Loucy (cell line): Measurements from ENCODE around the gene SMO.

ENCODE experiments used
- H2AFZ ChIP-seq: fragments of 200-600 bp; sonication (generic); 2 replicates; pipeline ENCODE4 v1.6.0; 2016; ENCODE audit warnings: antibody characterized with exemption, mild to moderate bottlenecking, low read length, moderate library complexity
- H3F3A ChIP-seq: fragments of 200-600 bp; 2 replicates; pipeline ENCODE4 v1.6.0; 2016; ENCODE audit warnings: antibody characterized with exemption, low read depth, mild to moderate bottlenecking
- H3K27me3 ChIP-seq: fragments of 200-600 bp; sonication (generic); 2 replicates; pipeline ENCODE4 v1.6.1; 2014; ENCODE audit warnings: low read length, mild to moderate bottlenecking; ENCODE audit not compliant: insufficient read depth, poor library complexity, severe bottlenecking
- H3K36me3 ChIP-seq: fragments of 200-600 bp; sonication (generic); 2 replicates; pipeline ENCODE4 v1.6.1; 2016; ENCODE audit warnings: low read length; ENCODE audit not compliant: insufficient read depth
- H3K4me1 ChIP-seq: fragments of 200-600 bp; sonication (generic); 2 replicates; pipeline ENCODE4 v1.5.1; 2014; ENCODE audit warnings: low read length, mild to moderate bottlenecking; ENCODE audit not compliant: insufficient read depth, poor library complexity, severe bottlenecking
- H3K4me2 ChIP-seq: fragments of 200-600 bp; sonication (generic); 2 replicates; pipeline ENCODE4 v1.6.0; 2014; ENCODE audit warnings: antibody characterized with exemption, low read length, low read depth, mild to moderate bottlenecking; ENCODE audit not compliant: poor library complexity, severe bottlenecking
- H3K4me3 ChIP-seq: fragments of 200-600 bp; sonication (generic); 2 replicates; pipeline ENCODE4 v1.5.1; 2014; ENCODE audit warnings: low read length, mild to moderate bottlenecking, mixed read lengths; ENCODE audit not compliant: poor library complexity, severe bottlenecking
- H3K79me2 ChIP-seq: fragments of 200-600 bp; sonication (generic); 2 replicates; pipeline ENCODE4 v1.6.1; 2014; ENCODE audit warnings: low read length; ENCODE audit not compliant: insufficient read depth
- H3K9ac ChIP-seq: fragments of 200-600 bp; sonication (generic); 2 replicates; pipeline ENCODE4 v1.6.0; 2014; ENCODE audit warnings: mild to moderate bottlenecking, low read depth, low read length, moderate library complexity; ENCODE audit not compliant: poor library complexity, severe bottlenecking
- H3K9me2 ChIP-seq: fragments of 200-600 bp; sonication (generic); replicated peaks from 2 replicates; pipeline ENCODE4 v1.6.1; 2016; ENCODE audit warnings: low read depth, low read length, mixed read lengths
- H3K9me3 ChIP-seq: fragments of 200-600 bp; sonication (generic); 2 replicates; pipeline ENCODE4 v1.6.1; 2014; ENCODE audit warnings: mild to moderate bottlenecking, antibody characterized with exemption, low read length, low read depth; ENCODE audit not compliant: insufficient read depth
- H4K20me1 ChIP-seq: fragments of 200-600 bp; sonication (generic); 2 replicates; pipeline ENCODE4 v1.6.0; 2014; ENCODE audit warnings: antibody characterized with exemption, low read length, mild to moderate bottlenecking; ENCODE audit not compliant: insufficient read depth, poor library complexity, severe bottlenecking
- CTCF ChIP-seq: fragments of 200-600 bp; sonication (generic); conservative IDR thresholded peaks from 2 replicates; pipeline ENCODE4 v1.5.1; 2014; ENCODE audit warnings: mild to moderate bottlenecking, antibody characterized with exemption, low read length
- EZH2phosphoT487 ChIP-seq: fragments of 200-600 bp; IDR thresholded peaks from 2 replicates; pipeline ENCODE4 v1.6.1; 2018; ENCODE audit warnings: antibody characterized with exemption, mild to moderate bottlenecking, moderate library complexity, borderline replicate concordance

SMO gene

GRCh38 chr7:129255800-129256199, 67.4 kb downstream of the SMO start:
- Histone ChIP-seq H3K27me3 (no peaks in the 10 kb centered on the region), H3K36me3 (no peaks in the 10 kb centered on the region), H4K20me1 (no peaks in the 10 kb centered on the region), H3F3A (no peaks in the 10 kb centered on the region), H3K4me3 (no peak overlapping the region), H3K4me2 (no peak overlapping the region), H3K4me1 (peaks cover 7% of the 10 kb centered on the region), H3K9ac (no peak overlapping the region), H3K79me2 (no peaks in the 10 kb centered on the region), H2AFZ (no peak overlapping the region), H3K9me3 (no peaks in the 10 kb centered on the region), H3K9me2 (no peaks in the 10 kb centered on the region)
- TF ChIP-seq EZH2phosphoT487 (no peak), CTCF (no peak)

- Histone ChIP-seq H3K9me3 (no peaks in the 10 kb centered on the region), H3K4me2 (no peak overlapping the region), H3K9me2 (no peaks in the 10 kb centered on the region), H4K20me1 (no peaks in the 10 kb centered on the region), H3K4me3 (no peak overlapping the region), H3K36me3 (no peaks in the 10 kb centered on the region), H3K9ac (no peak overlapping the region), H2AFZ (no peak overlapping the region), H3K27me3 (no peaks in the 10 kb centered on the region), H3K79me2 (no peaks in the 10 kb centered on the region), H3K4me1 (peaks cover 7% of the 10 kb centered on the region), H3F3A (no peaks in the 10 kb centered on the region)
- TF ChIP-seq CTCF (no peak), EZH2phosphoT487 (no peak)
Observed at GRCh38 chr7:129256221-129256620, 67.8 kb downstream of the SMO start.

- Histone ChIP-seq H2AFZ (no peak overlapping the region), H3K4me1 (peaks cover 9% of the 10 kb centered on the region), H3K9me3 (no peaks in the 10 kb centered on the region), H3K79me2 (no peaks in the 10 kb centered on the region), H3K4me3 (no peak overlapping the region), H3K4me2 (no peak overlapping the region), H4K20me1 (no peaks in the 10 kb centered on the region), H3K36me3 (no peaks in the 10 kb centered on the region), H3K9me2 (no peaks in the 10 kb centered on the region), H3K27me3 (no peaks in the 10 kb centered on the region), H3K9ac (no peak overlapping the region), H3F3A (no peaks in the 10 kb centered on the region)
- TF ChIP-seq CTCF (no peak), EZH2phosphoT487 (no peak)
Observed at GRCh38 chr7:129257168-129257567, 68.7 kb downstream of the SMO start.
